GM21360 (cell line): ENCODE results near the gene EPHX1.
"Not testable (repeated sequence)": the region's sequence is repeated elsewhere in the genome, so short reads cannot be mapped to it uniquely, and the experiment has no call there.

Source experiments
- ATAC-seq: cut with Tn5 transposase; IDR thresholded peaks from one replicate; pipeline ENCODE4 v1.9.1; 2021; ENCODE audit warnings: mild to moderate bottlenecking, moderate library complexity; ENCODE audit not compliant: unreplicated experiment

The EPHX1 gene

GRCh38 chr1:225777058-225777582, 32.8 kb upstream of the EPHX1 start:
- ATAC-seq, result no peak

DNA sequence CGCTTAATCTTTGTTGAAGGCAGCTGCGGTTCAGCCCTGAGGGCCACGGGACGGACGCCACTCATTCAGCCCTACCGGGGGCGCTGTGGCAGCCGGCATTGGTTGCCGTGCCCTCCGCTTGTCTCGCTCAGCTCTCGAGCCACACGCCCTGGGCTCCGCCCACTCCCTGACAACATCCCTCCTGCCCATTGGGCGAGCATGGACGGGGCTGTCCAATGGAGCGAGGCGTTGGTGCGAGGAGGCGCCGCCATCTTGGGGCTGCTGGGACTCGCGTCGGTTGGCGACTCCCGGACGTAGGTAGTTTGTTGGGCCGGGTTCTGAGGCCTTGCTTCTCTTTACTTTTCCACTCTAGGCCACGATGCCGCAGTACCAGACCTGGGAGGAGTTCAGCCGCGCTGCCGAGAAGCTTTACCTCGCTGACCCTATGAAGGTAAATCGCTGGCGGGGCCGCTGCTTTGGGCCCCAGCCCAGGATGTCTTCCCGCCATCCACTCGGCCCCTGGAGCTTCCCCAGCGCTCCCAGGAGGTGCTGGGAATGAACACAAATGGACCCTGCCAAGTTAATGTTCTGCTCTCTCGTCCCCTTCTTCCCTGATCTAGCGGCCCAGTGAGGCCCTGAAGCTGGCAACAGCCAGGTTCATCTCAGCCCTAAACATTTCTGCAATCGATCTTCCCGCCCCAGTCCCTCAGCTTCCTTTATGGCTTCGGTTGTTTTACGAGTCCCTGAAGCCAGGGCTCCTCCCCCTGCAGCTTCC, 32.2 kb upstream of the EPHX1 start, which contains the start of gene SRP9:
TSS of gene SRP9 (plus strand) at position 244 of the 754 bp plus-strand sequence. CDS start at position 359, 115 bp downstream.
- ATAC-seq, result peak; percentile 98

GRCh38 chr1:225778337-225778669, 31.6 kb upstream of the EPHX1 start:
- ATAC-seq, result no peak

GRCh38 chr1:225779165-225779564, 30.8 kb upstream of the EPHX1 start:
- ATAC-seq, result not testable (repeated sequence)

DNA sequence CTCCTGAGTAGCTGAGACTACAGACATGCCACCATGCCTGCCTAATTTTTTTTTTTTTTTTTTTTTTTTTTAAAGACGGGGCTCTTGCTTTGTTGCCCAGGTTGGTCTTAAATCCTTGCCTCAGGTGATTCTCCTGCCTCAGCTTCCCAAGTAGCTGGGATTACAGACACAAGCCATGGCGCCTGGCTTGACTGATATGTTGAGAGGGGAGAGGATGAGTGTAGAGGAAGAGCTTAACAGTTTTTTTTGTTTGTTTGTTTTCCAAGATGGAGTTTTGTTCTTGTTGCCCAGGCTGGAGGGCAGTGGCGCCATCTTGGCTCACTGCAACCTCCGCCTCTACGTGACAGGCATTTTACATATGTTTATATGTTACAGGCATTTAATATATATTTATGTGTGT, 29.8 kb upstream of the EPHX1 start:
- no peak for ATAC-seq

DNA sequence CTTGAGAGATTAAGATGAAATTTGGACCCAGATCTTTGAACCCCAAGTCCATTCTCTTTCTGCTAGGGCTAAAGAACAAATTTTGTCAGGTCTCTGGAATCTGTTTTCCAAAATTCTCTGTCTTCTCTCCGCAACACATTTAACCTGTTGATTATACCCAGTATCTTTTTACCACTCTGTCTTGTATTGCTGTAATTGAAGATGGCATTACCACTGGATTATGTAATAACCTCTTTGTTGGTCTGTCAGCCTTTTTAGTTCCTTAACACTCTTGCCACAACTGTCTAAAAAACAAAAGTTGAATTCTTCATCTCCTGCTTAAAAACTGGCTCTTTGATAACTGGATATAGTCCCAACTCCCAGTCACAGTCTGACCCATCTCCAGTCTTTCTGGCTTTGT, 29.3 kb upstream of the EPHX1 start:
- ATAC-seq, result no peak

GRCh38 chr1:225789142-225789541, 20.8 kb upstream of the EPHX1 start:
- ATAC-seq, result not testable (repeated sequence)

- ATAC-seq, result no peak
Observed at GRCh38 chr1:225794954-225795353, 15.0 kb upstream of the EPHX1 start.

- ATAC-seq, result not testable (repeated sequence)
Observed at GRCh38 chr1:225796097-225796496, 13.8 kb upstream of the EPHX1 start.

- ATAC-seq, result not testable (repeated sequence)
Observed at GRCh38 chr1:225801146-225801545, 8.8 kb upstream of the EPHX1 start.

- ATAC-seq, result no peak
Observed at GRCh38 chr1:225806249-225806648, 3.7 kb upstream of the EPHX1 start.

DNA sequence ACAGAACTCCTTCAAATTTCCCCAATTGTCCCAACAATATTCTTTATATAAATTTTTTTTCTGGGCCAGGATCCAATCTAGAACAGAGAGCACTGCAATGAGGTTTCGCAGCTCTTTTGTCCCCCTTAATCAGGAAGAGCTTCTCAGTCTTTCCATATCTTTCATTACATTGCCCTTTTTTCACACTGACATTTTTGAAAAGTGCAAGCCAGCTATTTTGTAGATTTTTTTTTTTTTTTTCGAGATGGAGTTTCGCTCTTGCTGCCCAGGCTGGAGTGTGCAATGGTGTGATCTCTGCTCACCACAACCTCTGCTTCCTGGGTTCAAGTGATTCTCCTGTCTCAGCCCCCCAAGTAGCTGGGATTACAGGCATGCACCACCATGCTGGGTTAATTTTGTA, 3.2 kb upstream of the EPHX1 start:
- not testable (repeated sequence) for ATAC-seq

DNA sequence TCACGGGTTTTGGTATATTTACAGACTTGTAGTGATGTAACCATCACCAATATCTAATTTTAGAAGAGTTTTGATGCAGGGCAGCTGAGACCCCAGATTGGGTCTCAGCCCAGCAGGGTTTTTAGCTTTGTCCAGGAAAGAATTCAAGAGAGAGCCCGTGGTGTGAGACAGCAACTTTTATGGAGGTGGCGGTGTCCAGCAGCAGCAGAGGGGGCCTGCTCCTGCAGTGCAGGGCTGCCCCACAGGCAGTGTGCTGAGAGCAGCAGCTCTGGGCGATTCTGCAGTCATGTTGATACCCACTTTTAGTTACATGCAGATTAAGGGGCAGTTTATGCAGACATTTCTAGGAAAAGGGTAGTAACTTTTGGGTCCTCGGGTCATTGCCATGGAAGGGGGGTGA, 1.8 kb upstream of the EPHX1 start:
- no peak for ATAC-seq

GRCh38 chr1:225810579-225811538, 935 bp downstream of the EPHX1 start:
- ATAC-seq, result not testable (repeated sequence)

DNA sequence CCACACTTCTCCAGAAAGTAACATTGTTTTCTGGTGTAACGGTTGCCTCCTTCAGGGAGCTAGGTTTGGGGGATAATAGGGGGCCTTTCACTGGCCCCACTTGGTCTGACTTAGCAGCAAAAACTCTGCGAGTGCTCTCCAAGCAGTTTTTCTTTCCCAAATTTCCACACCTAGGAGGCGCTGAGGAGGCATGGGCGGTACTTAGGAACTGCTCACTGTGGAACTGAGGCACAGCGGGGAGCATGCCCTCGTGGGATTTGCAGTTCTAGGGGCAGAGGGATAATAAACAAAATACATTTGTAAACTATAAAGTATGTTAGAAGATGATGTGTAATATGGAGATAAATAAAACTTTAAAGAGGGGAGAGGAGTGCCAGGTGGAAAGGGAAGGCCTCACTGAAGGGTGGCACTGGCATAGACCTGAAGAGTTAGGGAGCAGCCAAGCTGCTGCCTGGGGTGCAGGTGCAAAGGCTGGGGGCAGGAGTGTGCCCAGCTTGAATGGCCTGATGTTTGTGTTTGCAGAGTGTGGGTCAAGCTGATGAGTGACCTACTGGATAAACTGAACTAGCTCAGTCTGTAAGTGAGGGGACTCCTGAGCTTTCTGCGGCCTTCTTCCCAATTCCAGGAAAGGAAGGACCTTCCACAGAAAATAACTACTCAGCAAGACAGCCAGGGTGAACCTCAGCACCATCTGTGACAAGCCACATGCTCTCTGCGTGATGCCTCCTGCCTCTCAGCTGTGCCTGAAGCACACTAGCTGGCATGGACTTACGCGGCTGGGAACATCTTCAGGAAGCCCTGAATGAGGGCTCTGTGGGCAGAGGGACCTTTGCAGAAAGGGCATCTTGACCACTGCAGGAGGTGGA, 1.9 kb downstream of the EPHX1 start:
- no peak for ATAC-seq

- no peak for ATAC-seq
Observed at GRCh38 chr1:225812488-225813213, 2.7 kb downstream of the EPHX1 start.

GRCh38 chr1:225813214-225813964, 3.5 kb downstream of the EPHX1 start:
- ATAC-seq, result no peak

DNA sequence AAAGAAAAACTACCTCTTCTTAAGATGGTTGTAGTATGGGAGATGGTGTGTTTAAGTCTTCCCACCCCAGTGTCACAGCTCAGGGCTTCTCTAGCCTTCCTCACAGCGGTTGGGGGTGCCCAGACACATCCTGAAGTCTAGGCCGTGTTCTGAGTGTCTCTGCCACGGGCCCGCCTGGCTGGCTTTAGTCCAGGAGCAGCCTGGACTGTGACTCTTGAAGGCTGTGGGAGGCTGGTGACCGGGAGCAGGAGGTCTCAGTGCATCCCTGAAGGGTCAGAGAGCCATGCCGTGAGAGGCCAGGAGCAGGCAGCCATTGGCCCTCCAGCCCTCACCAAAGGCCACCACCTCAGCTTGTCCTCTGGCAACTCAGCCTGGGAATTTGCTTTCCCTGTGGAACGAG, 4.5 kb downstream of the EPHX1 start:
- ATAC-seq, result no peak

DNA sequence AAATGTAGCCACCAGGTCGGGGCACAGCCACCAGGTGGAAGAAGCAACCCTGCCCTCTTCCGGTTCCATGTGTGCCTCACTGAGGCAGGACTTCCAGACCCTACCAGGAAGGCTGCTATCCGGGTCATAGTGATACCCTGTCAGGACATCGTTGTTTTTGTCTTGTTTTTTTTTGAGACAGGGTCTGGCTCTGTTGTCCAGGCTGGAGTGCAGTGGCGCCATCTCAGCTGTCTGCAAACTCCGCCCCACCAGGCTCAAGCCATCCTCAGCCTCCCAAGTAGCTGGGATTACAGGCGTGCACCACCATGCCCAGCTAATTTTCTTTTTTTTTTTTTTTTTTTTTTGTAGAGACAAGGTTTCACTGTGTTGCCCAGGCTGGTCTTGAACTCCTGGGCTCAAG, 5.2 kb downstream of the EPHX1 start:
- not testable (repeated sequence) for ATAC-seq
